Right atrium auricular region (tissue), 2 donors: ENCODE results near the gene KCNQ1. TPM values are rescaled to one million over a fixed set of nuclear protein-coding genes. Genes with fewer than 3 reads are reported as not detected.

Experiments
- DNase-seq: peaks from one replicate; pipeline ENCODE4 v3.0.0-alpha.2; 2019; ENCODE audit warnings: low spot score
- H3K27ac ChIP-seq, 2 donors: fragments of 200-600 bp; sonication (generic); 1 replicate in 1 of 2; 2 replicates in 1 of 2; pipeline ENCODE4 v1.5.1; 2016 to 2019
- H3K27me3 ChIP-seq, 2 donors: fragments of 200-600 bp; sonication (generic); one replicate each; pipeline versions ENCODE4 v1.5.1 to v1.6.0; 2017 to 2019
- H3K36me3 ChIP-seq: fragments of 200-600 bp; sonication (generic); one replicate; pipeline ENCODE4 v1.5.1; 2016
- H3K4me1 ChIP-seq, 2 donors: fragments of 200-600 bp; sonication (generic); one replicate each; pipeline versions ENCODE4 v1.5.1 to v1.6.0; 2017 to 2019
- H3K4me3 ChIP-seq, 2 donors: fragments of 200-600 bp; sonication (generic); 1 replicate in 1 of 2; 2 replicates in 1 of 2; pipeline ENCODE4 v1.5.1; 2017 to 2019; ENCODE audit warnings: mild to moderate bottlenecking in 1 of 2, moderate library complexity in 1 of 2
- H3K9me3 ChIP-seq, 2 donors: fragments of 200-600 bp; sonication (generic); one replicate each; pipeline ENCODE4 v1.5.1; 2019
- CTCF ChIP-seq, 2 donors: fragments of 200-600 bp; sonication (generic); IDR thresholded peaks; one replicate each; pipeline ENCODE4 v1.5.1; 2019; ENCODE audit warnings: antibody characterized with exemption in 2 of 2
- total RNA-seq, 2 donors: library from RNA; depleted of rRNA; stranded (reverse); fragments of >200 nt; gene quantifications; one replicate each; pipeline ENCODE4 v1.1.0, GENCODE V29; 2016

The KCNQ1 gene
- total RNA-seq = 10 to 100 TPM; 12.7 to 25.1 TPM

GRCh38 chr11:2444821-2445745 is at the start of gene KCNQ1:
KCNQ1 (plus strand) TSS chr11:2445008; CDS start chr11:2445099, 91 bp downstream.
- H3K4me1 ChIP-seq = peaks cover 0 to 52% of the 10 kb centered on the region in 2 donors
- peak within 1 kb of the TSS; percentile 40 to 54 for H3K4me3 ChIP-seq
- no peak for DNase-seq
- H3K27ac ChIP-seq = peak within 1 kb of the TSS; percentile 25 to 62
- H3K9me3 ChIP-seq = no peaks in the 10 kb centered on the region
- H3K36me3 ChIP-seq = no peaks in the 10 kb centered on the region
- H3K27me3 ChIP-seq = no peaks in the 10 kb centered on the region
- TF ChIP-seq CTCF (IDR thresholded peaks at IDR 0.05) = no peak

GRCh38 chr11:2395211-2395730 is 49.5 kb upstream of the KCNQ1 start:
- no peaks in the 10 kb centered on the region for H3K27me3 ChIP-seq
- peaks cover 0 to 45% of the 10 kb centered on the region in 2 donors for H3K4me1 ChIP-seq
- no peak overlapping the region for H3K27ac ChIP-seq
- H3K9me3 ChIP-seq = no peaks in the 10 kb centered on the region
- no peak for TF ChIP-seq CTCF (IDR thresholded peaks at IDR 0.05)
- H3K36me3 ChIP-seq = peaks cover 77% of the 10 kb centered on the region
- DNase-seq = no peak
- no peak overlapping the region for H3K4me3 ChIP-seq

- no peak for TF ChIP-seq CTCF (IDR thresholded peaks at IDR 0.05)
- Histone ChIP-seq H3K27me3 (no peaks in the 10 kb centered on the region), H3K36me3 (peaks cover 76% of the 10 kb centered on the region), H3K4me3 (no peak overlapping the region), H3K9me3 (no peaks in the 10 kb centered on the region), H3K27ac (no peak overlapping the region), H3K4me1 (peaks cover 0 to 39% of the 10 kb centered on the region in 2 donors)
- DNase-seq = no peak
Observed at GRCh38 chr11:2395856-2396255, 49.0 kb upstream of the KCNQ1 start.

GRCh38 chr11:2396471-2396870 is 48.3 kb upstream of the KCNQ1 start:
- Histone ChIP-seq H3K9me3 (no peaks in the 10 kb centered on the region), H3K4me3 (no peak overlapping the region), H3K36me3 (peaks cover 70% of the 10 kb centered on the region), H3K4me1 (peaks cover 0 to 37% of the 10 kb centered on the region in 2 donors), H3K27me3 (no peaks in the 10 kb centered on the region), H3K27ac (no peak overlapping the region)
- DNase-seq = no peak
- TF ChIP-seq CTCF (IDR thresholded peaks at IDR 0.05) = no peak

GRCh38 chr11:2397005-2397404 is 47.8 kb upstream of the KCNQ1 start:
- TF ChIP-seq CTCF (IDR thresholded peaks at IDR 0.05) = no peak
- no peak overlapping the region for H3K4me3 ChIP-seq
- H3K27me3 ChIP-seq = no peaks in the 10 kb centered on the region
- H3K4me1 ChIP-seq = peaks cover 0 to 37% of the 10 kb centered on the region in 2 donors
- no peaks in the 10 kb centered on the region for H3K9me3 ChIP-seq
- H3K27ac ChIP-seq = no peak overlapping the region
- no peak for DNase-seq
- H3K36me3 ChIP-seq = peaks cover 65% of the 10 kb centered on the region
